ENCODE measurements around the gene LHX3.

- TF ChIP-seq POLR2A (IDR thresholded peaks at IDR 0.05), result no peak
- TF ChIP-seq CTCF (IDR thresholded peaks at IDR 0.05), result no peak
Observed at GRCh38 chr9:136163248-136163850, 41.6 kb downstream of the LHX3 start.

Measured in prostate gland (tissue), 2 donors.